Measurements from ENCODE around the gene POLR3B.
"Not testable (repeated sequence)": the region's sequence is repeated elsewhere in the genome, so short reads cannot be mapped to it uniquely, and the experiment has no call there.

Gene POLR3B

DNA sequence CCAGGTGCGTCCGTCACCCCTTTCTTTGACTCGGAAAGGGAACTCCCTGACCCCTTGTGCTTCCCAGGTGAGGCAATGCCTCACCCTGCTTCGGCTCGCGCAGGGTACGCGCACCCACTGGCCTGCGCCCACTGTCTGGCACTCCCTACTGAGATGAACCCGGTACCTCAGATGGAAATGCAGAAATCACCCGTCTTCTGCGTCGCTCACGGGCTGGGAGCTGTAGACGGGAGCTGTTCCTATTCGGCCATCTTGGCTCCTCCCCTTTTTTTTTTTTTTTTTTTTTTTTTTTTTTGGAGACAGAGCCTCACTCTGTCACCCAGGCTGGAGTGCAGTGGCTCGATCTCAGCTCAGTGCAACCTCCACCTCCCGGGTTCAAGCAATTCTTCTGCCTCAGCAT, 120.1 kb downstream of the POLR3B start:
- DNase-seq = not testable (repeated sequence)

DNA sequence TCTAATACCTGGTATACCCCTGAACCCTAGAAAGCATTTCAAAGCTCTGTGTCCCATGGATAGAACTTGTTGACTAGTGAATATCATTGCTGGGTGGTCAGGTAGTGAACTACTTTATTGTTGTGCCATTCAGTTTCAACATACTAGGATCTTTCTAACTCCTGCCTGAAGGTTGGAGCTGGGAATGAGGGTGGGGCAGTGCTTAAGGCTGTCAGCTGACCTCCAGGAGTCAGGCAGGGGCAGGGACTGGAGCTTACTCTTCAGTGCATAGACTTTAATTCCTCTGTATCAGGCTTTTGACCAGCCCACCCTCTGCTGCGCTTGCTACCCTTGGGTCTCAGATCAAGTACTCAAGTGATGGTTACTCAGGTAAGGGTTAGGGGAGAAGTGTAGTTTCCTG, 122.7 kb downstream of the POLR3B start:
- DNase-seq = no peak

DNA sequence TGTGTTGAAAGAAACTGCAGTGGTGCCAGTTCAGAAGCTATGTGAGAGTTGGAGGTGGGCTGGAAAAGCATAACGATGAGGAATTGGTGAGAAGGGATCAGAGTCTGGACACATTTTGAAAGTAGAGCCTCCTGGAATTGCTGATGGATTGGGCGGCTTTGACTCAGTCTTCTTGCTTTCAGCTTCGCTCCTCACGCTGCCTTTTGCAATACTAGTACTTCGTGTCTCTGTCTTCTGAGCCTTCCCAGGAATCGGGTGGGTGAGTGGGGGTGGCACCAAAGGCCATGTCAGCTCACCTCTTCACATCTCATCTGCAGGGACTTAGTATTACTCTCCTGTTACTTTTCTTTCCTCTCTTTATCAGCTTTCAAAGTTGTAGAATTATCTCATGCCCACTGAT, 123.7 kb downstream of the POLR3B start:
- DNase-seq = no peak

DNA sequence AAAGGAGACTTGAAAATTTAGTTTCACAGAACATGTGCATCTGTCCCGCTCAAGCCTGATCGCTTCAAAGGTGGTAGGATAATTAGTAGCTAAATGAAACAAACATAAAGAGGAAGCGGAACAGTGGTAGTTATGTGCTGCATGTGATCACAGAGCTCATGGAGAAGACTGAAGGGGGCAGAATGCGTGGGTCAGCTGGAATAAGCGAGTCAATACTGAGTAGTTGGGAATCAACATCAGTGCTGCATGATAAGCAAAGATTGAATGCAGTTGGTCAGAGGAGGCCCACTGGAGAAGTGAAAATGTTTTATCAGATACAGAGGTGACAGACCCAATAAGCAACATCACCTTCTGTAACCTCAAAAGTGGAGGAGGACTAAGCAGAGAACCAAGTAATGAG, 130.1 kb downstream of the POLR3B start:
- DNase-seq = no peak

DNA sequence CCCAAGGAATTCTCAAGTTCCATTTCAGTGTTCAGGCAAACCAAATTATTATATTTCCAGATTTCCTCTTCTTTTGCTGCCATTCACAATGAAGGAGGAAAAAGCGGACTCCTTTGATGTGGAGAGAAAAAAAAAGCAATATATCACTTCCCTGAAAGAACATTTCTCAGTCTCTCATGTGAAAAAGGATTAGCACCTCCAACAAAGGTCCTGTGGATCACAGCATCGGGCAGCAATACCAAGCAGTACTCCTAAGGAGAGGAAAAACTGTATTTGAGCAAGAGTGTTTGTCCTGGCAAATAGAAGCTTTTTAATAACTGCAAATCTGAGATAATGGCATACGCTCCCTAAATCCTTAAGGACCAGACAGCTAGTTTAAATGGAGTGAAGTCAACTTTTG, 131.3 kb downstream of the POLR3B start:
- no peak for DNase-seq

DNA sequence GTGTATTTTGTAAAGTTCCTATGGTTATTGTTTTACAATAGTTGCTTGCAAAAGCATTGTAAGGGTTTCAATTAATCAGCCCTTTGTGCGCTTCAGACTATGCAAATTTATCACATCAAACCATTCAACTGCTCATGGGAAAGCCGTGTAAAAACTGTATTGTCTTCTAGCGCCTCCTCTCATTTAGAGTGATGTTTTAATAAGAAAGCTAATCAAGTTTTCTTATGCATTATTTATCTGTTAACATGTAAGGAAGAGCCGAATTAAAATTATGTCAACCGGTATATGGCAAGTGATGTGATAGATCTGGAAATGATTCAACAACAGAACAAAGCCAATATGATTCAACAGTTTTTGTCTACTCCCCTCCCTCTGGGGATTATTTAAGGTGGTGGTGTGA, 132.7 kb downstream of the POLR3B start:
- DNase-seq = no peak

DNA sequence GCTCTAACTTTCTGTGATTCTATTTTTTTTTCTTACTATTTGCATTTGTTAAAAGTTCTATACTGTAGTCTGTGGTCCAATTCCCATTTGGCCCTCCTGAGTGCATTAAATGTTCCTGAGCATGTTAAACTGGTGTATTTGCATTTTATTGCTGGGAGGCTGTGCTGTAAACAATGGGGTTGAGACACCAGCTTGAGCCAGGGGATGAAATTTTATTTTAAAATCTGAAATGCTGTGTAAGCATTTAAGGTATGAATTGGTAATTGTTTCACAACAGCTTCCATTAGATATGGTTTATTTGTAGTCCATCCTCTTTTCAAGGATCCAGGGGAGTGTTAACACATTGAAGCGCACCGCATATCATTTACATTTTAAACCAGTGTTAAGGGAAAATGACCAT, 135.3 kb downstream of the POLR3B start:
- no peak for DNase-seq

DNA sequence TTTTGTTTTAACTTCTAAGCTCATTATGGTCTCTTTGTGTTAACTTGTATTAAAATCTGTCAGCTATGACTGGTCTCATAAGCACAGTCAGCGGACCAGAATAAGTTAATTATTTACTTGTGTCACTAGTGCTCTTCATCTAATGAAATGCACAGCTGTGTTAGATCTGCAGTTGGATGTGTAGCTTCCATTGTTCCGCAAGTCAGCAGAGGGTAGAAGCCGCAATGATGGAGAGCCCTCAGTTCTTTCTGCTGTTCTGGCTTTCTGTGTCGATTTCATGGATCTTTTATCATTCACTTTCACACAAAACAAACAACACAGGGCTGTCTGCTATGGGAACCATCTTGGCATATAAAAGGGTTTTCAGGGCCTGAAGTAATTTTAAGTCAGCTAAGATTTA, 136.0 kb downstream of the POLR3B start:
- peak in 1 of 2 experiments; percentile 2 for DNase-seq

DNA sequence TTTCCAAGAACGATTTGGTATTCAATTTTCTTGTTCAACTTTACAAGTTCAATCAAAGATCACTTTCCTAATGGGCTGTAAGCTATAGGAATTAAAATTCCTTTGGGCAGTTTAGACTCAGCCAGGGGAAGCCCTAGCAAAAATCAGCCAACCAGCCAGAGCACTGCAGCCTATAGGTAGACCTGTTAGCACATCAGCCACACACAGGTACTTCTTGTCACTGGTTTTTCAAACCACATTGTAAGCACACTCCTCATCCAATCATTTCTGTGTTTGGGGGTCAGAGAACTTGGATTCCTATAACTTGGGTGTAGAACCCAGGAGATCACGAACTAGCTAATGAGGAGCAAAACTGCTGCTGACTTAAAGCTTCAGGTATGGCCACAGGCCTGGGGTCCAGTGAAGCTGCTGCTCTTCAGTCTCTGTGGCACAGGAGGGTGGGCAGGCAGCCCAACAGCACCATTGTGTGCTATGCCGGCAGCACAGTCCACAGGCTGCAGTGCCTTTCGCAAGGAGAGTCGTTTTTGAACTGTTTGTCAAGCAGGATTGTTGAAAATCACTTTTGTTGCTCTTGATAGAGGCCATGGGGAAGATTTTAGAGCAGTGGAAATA, 137.9 kb downstream of the POLR3B start:
- DNase-seq = no peak

DNA sequence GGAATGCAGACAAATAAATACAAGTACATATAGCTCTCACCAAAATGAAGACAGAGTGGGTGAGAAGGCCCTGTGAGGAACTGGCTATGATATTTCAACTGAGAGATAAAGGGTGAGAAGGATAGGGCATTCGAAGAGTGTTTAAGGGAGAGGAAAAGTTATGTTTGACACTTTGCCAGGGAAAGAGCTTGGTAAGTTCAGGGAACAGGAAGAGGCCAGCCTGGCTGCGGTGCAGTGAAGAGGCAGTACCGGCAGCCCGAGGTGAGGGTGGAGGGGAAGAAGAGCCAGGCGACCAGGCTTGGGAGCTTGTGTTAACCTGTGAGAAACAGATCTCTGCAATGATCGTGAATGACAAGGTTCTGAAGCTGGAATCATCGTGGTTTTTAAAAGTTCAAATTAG, 140.5 kb downstream of the POLR3B start:
- no peak for DNase-seq

DNA sequence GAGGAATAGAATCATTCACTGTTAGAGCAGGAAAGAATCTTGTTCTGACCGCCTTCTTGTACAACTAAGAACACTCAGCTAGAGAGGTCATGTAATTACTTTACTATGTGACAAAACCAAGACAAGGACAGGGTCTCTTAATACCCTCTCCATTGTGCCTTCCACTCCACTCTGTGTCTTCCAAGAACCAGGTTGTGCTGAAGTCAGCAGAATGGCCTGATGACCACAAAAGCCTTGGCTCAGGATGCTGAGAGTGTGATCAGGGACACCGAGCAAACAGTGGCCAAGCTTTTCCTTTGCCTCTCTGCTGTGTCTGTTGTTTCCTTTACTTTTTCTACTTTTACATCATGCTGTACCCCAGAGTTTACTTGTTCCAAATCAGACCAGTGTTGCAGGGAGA, 142.1 kb downstream of the POLR3B start:
- DNase-seq = no peak

DNA sequence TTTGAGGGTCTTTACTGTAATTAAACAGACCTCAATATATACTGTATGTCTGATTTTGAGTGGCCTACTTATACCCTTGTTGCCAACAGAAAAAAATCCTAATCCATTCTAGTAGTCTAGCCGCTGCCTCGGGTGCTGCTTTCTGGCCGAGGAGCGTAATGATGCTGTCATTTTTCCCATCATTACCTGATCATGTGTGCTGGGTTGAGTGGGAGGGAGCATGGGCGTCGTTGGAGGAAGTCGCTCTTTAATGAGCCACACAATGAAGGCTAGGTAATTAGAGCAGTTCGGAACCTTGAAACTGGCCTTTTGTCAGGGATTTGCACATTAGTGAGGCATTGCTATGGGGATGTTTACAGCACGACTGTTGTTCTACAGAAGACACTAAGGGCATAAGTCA, 149.1 kb downstream of the POLR3B start:
- no peak for DNase-seq

DNA sequence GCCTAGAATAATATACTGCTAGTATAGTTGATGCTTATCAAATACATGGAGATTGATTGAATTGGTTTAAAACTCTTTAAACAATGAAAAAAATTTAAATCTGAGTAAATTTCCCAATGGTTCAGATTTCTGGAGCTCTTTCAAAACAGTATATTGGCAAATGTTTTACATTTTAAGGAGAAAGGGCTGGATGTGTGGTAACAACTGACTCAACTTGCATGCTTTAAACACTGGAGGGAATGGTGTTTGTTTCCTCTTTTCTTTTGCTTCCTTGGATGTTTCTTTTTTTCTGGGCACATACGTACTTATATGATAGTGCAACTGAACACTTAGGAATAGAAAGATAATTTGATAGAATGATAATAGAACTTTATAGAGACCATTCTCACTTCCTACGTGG, 151.4 kb downstream of the POLR3B start:
- no peak for DNase-seq

DNA sequence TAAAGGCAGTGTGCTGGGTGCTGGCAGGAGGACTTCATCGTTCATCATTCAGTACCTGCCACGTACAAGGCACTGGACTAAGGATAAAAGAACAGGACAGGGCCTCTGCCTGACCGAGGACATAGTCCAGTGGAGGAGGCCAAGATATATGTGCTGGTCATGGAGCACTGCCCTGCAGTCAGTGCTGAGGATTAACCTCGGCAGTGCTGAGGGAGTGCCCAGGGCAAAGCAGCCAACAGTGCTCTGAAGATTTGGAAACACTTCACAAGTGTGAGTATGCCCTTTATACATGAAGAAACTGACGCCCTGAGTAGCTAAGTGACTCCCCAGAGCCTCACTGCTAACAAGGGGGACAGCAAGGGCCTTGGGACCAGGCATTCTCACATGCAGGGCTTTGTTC, 153.8 kb downstream of the POLR3B start:
- DNase-seq = no peak

DNA sequence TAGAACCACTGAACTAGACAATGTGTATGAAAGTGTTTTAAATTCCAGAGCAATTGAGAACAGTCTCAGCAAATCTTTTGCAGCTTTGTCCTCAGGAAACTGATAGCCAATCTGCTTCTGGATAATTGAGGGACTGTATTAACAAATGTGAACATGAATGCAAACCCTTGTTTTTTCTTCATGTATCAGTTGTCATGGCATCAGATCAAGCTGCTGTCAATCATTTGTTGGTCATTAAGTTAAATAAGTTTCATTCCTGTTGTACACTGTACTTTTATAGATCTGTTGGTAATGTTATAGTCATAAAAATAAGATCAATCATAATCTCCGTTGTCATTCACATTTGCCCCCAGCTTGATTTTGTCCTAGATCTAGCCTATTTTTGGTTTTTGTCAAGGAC, 159.8 kb downstream of the POLR3B start:
- no peak for DNase-seq

DNA sequence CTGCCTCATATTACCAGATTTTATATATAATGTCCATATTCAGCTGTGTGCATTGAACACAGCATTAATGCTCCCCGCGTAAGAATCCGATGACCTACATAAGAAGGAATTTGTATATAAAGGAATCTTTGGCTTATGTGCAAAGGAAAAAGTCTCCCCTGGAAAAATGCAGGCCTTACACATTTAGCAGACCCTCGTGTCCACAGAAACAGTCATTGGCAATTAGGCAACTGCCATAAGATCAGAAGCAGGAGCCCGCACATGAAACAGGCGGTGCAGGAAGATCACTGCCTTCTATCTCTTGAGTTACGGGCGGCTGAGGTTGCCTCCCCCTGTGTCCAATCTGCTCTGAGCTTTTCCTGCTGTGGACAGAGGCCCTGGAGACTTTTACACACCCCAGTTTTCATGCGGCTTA, 162.1 kb downstream of the POLR3B start:
- no peak for DNase-seq

DNA sequence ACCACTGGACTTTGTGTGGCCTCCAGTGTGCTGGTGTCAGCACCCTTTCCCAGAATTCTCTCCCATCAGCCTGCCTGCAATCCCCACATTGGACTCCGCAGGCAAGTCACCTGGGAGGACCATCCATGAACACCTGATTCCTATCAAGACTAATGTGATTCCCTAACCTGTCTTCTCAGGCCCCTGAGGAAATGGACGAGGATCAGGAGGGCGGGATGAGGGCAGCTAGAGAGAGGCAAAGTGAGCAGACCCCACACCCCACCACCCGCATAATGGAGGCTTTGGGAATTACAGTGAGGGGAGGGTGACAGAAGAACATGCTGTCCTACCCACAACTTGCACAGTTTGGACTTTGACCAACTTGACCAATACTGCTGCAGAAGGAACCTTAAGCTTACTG, 164.4 kb downstream of the POLR3B start:
- DNase-seq = no peak

DNA sequence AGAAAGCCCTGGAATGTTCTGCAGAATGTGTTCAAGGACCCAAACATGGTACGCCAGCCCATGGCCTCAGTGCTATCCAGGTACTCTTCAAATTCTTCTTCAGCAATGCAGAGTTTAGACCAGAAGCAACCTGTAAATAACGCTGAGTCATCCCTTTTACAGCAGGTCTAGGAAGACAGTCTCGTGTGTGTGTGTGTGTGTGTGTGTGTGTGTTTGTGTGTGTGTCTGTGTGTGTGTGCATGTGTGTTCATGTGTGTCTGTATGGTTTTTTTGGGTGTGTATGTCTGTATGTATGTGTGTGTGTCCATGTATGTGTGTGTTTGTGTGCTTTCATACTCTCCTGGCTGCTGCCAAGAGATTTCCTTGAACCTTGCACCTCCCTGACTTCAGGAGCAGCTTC, 165.2 kb downstream of the POLR3B start:
- no peak for DNase-seq

DNA sequence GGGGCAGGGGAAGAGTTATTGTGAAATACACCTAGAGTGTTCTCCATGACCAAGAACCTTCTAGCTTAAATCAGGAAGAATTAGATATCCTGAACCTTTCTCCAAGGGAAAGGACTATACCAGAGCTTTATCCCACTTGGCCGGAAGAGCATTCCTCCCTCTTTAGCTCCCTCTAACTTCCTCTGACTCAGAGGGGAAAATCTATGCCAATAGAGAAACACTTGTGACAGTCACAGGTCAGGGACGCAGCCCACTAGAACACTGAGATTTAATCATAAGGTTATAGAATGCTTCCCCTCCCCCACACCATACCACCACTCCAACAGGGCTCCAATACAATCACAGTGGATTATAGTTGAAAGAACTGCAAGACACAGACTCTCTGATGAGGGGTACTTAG, 169.8 kb downstream of the POLR3B start:
- no peak for DNase-seq

DNA sequence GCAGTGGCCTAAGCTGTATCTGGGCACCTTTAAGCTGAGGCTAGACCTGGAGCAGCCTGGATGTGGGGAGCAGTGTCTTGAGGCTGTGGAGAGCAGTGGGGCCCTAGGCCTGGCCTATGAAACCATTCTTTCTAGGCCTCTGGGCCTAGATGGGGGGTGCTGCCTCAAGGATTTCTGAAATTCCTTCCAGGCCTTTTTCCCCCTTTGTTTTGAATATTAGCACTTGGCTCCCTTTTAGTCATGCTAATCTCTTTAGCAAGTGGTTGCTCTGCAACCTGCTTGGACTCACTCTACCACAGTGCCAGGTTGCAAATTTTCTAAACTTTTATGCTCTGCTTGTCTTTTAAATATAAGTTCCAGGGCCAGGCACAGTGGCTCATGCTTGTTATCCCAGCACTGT, 183.7 kb downstream of the POLR3B start:
- no peak for DNase-seq

DNA sequence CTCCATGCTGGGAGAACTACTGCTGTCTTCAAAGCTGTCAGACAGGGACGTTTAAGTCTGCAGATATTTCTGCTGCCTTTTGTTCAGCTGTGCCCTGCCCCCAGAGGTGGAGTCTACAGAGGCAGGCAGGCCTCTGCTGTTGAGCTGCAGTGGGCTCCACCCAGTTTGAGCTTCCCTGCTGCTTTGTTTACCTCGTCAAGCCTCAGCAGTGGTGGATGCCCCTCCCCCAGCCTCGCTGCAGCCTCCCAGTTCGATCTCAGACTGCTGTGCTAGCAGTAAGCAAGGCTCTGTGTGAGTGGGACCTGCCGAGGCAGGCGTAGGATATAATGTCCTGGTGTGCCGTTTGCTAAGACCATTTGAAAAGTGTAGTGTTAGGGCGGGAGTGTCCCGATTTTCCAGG, 193.9 kb downstream of the POLR3B start:
- peak; percentile 51 to 74 for DNase-seq

DNA sequence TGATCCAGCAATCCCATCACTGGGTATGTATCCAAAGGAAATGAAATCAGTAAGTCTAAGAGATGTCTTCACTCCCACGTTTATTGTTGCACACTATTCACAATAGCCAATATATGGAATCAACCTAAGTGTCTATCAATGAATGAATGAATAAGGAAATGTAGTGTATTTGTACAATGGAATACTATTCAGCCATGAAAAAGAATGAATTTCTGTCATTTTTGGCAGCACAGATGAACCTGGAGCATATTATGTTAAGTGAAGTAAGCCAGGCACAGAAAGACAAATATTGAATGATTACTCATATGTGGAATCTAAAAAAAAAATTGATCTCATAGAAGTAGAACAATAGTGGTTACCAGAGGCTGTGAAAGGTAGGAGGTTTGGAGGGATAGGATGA, 194.7 kb downstream of the POLR3B start:
- DNase-seq = no peak
